DLD1 (cell line): ENCODE results near the gene ZNF497.
"Not testable (repeated sequence)": the region's sequence is repeated elsewhere in the genome, so short reads cannot be mapped to it uniquely, and the experiment has no call there.

ENCODE experiments used
- in situ Hi-C: cut with HindIII; loops from 2 replicates; pipeline ENCODE4 v1.10.0; 2017; ENCODE audit warnings: low sequenced_read_pairs

Gene ZNF497

DNA sequence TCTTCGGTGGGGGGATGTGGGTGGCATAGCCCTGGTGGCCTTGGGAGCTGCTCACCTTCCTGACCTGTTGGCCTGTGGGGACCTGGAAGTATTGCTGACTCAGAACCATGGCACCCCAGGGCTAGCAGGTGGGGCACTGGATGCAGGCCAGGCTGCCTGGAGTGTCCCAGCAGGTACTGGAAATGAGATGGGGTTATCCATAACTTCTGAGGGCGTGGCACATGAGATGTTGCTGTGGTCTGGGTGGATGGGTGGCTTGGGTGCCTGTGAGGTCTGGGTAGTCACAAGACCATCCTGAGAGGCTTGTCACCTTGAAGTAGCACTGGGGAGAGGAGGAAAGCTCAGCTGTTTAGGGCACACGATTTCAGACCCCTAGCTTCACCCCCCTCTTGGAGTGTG is 32.3 kb upstream of the ZNF497 start:
- in situ Hi-C loops = no loop called here

DNA sequence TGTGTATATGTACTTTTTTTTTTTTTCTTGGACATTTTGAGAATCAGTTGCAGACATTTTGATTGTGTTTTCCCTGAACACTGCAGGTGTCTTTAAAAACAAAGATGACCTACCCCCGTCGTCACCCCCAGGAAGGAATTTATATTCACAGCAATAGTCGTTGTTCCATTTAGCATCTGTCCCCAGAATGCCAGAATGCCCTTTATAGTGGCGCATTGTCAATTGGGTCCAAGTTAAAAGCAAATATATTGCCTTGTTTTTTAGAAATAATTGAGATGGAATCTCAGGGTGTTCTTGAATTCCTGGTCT is 31.1 kb upstream of the ZNF497 start:
- in situ Hi-C loops = no loop called here

DNA sequence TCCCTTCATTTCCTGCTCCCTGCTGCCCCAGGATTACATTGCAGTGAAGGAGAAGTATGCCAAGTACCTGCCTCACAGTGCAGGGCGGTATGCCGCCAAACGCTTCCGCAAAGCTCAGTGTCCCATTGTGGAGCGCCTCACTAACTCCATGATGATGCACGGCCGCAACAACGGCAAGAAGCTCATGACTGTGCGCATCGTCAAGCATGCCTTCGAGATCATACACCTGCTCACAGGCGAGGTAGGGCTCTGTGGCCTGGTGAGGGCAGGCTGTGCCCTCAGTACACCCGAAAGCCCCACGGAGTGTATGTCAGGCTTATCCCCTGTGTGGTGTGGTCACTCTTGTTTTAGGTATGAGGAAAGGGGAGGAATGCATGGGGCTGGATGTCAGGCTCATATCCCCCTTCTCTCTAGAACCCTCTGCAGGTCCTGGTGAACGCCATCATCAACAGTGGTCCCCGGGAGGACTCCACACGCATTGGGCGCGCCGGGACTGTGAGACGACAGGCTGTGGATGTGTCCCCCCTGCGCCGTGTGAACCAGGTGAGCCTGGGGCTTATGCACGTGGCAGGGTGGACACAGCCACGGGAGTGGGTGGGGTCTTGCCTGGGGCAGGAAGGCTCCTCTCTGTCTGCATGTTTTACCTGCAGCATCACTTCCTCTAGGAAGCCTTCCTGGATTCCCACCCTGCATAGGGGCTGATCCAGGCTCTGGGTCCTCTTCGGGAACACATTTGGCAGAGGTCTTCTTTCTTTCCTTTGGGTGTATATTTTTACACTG is 30.6 kb upstream of the ZNF497 start:
- in situ Hi-C loops = no loop called here

DNA sequence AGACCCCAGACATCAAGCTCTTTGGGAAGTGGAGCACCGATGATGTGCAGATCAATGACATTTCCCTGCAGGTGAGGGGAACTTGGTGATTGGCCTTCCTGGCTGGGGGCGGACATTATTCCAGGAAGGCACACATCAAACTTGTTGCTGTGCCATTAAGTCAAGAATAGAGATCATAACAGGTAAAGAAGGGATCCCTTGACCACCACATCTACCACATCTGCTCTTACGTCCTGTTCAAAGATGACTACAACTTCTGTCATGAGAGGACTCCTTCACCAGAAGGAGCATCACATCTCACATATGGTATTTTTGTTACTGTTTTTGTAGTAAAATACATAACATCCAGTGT is 25.6 kb upstream of the ZNF497 start:
- in situ Hi-C loops = no loop called here

DNA sequence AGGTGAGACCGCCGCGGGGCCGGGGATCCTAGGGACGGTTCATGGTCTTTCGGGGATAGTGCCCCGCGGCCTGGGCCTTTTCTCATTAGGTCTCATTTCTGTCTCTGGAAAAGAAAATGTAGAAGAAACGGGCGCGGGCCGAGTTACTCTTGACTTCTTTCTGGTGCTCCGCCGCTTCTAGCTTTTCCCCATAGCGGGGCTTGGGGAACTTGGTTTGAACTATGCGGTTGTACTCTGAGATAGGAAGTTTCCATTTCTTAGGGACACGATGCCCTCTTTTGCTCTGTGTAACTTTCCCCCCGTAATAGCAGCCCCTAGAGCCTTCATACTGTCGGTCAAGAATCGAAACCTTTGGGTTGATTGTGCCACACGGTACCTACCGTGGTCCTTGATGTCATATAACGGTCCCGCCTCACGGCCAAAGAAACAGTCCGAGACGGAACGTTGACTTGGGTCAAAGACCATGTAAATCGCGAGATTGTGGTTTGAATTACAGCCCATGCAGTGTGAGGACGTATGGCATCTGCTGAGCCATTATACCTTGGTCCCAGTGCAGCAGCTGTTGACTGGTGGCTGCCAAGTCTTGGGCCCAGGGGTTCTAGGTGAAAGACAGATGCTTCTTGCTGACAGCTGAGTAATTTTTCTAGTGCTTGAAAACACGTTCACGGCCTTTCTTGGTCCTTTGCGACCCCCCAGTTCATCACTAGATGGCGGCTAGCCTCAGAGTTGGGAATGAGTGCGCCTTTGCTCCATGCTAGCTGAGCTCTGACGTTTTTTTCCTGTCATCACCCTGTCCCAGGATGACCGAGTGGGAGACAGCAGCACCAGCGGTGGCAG is 25.0 kb upstream of the ZNF497 start:
- in situ Hi-C loops = no loop called here

DNA sequence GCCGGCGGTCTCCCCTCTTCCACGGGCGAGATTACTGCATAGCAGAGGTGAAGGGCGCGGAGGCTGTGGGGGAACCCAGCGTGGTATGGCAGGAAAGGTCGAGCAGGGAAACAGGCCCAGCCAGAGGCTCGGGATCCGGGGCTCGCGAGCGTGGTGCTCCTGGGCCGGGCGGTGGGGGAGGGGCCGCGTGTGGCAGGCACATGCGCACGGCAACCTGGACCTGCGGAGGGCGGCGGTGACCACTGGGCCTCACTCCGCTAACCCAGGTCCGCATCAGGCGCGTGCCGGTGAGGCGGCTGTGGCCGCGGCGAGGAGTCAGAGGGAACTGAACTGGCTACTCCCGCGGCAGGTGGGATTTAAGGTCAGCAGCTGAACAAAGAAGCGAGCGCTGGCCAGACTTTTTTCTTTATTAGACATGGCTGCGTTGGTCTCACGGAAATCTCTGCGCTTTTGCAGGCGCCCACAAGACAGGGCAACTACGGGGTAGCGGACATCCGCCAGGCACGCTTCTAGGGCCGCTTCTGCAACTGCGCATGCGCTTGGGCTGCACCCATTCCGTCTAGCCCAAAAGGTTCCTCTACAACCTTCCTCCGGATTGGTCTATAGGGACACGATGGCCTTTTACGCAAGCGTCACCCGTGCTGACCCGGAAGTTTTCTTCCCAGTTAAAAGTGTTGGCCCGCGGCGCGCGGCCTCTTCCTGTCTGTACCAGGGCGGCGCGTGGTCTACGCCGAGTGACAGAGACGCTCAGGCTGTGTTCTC is 24.2 kb upstream of the ZNF497 start, which contains the start of gene RPS5:
TSS of gene RPS5 (plus strand) at position 694 of the 762 bp plus-strand sequence. CDS start 869 bp downstream, outside the sequence.
- in situ Hi-C loops = no loop called here

DNA sequence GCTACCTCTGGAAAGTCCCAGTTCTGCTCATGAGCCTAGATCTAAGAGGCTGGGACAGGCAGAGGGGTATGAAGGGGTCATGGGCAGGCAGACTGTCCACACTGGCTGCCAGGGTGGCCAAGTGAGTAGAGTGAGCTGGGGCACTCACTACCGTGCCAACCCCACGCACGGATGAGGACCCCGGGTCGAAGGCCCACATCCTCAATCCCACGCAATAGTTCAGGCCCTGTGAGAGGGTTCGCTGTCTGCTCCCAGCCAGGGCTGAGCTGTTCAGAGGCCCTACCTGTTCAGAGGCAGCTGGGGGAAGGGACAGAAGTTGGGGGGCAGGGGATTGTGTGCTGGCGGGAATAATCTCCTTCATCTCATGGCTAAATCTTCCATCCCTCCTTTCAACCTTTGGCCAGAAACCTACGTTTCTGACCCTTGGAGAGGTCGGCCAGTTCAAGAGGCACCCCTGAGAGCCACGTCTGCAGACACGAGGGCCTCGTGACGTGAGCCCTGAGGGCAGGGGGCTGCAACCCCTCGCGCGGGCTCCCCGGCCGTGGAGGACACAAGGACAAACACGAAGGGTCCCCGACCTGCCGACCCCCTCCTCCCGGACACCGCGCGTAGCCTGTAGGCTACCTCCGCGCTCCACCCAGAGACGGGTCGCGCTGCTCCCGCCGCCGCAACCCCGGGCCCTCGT is 23.5 kb upstream of the ZNF497 start:
- in situ Hi-C loops = no loop called here

GRCh38 chr19:58385313-58385890 is 22.9 kb upstream of the ZNF497 start:
- in situ Hi-C loops = no loop called here

GRCh38 chr19:58382997-58383603 is 20.5 kb upstream of the ZNF497 start:
- in situ Hi-C loops = no loop called here

- in situ Hi-C loops = no loop called here
Observed at GRCh38 chr19:58381460-58382212, 19.1 kb upstream of the ZNF497 start.

GRCh38 chr19:58380662-58381459 is 18.3 kb upstream of the ZNF497 start, which contains the start of gene ZNF837:
Gene ZNF837 (minus strand): TSS chr19:58381030. CDS start chr19:58369332, 11,698 bp downstream.
- in situ Hi-C loops = no loop called here

DNA sequence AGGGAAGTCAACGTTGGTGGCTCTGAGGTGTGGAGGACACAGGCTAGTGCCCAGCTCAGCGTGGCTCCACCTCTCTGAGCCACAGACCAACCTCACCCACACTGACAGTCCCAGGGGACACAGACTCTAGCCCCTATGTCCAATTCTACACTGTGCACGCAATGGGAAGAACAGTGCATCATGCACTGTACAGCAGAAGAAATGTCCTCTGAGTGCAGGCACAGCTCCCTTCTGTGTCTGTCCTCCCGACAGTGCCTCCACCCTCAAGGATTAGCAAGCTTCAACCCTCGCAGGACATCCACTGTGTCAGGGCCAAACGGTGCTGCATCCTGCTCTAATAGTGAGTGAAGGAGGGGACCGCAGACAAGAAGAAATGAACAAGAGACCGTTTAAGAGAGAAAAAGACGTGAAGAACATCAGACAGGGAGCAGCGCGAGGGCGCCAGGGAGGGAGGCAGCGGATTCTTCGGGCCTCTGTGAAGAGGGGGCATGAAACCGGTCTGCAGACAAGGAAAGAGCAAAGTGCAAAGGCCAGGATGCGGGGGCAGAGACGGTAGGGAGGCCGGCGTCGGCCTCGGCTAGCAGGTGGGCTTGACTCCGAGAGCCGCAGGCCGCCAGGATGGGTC is 17.6 kb upstream of the ZNF497 start:
- in situ Hi-C loops = no loop called here

DNA sequence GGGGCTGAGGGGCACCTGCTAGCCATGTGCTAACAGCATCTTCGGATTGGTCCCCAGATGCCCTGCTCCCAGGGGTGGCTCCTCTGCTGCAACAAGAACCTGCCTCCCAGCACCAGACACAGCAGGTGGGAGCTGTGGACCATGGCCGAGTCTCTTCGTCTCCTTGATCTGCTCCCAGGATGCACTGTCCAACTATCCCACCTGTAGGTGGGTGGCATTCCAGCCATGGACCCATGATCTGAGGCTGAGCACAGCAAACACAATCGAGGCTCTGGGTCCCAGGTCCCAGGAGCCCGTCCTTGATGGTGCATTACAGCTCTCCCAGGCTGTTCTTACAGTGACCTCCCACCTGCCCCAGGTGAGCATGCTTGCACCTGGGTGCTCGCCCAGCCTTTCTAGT is 16.7 kb upstream of the ZNF497 start:
- in situ Hi-C loops = no loop called here

- in situ Hi-C loops = not testable (repeated sequence)
Observed at GRCh38 chr19:58376724-58377123, 14.2 kb upstream of the ZNF497 start.

DNA sequence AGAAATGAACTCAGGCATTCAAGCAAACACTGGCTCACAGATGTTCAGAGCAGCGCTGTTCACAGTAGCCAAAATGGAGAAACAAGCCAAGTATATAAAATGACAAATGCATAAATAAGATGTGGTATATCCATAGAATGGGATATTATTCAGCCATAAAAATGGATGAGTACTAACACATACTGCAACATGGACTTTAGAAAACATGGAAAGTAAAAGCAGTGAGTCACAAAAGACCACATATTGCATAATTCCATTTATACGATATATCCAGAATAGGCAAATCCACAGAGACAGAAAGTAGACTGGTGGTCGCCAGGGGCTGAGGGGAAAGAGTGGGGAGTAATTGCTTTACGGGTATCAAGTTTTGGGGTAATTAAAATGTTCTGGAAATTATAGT is 11.6 kb upstream of the ZNF497 start:
- in situ Hi-C loops = no loop called here

DNA sequence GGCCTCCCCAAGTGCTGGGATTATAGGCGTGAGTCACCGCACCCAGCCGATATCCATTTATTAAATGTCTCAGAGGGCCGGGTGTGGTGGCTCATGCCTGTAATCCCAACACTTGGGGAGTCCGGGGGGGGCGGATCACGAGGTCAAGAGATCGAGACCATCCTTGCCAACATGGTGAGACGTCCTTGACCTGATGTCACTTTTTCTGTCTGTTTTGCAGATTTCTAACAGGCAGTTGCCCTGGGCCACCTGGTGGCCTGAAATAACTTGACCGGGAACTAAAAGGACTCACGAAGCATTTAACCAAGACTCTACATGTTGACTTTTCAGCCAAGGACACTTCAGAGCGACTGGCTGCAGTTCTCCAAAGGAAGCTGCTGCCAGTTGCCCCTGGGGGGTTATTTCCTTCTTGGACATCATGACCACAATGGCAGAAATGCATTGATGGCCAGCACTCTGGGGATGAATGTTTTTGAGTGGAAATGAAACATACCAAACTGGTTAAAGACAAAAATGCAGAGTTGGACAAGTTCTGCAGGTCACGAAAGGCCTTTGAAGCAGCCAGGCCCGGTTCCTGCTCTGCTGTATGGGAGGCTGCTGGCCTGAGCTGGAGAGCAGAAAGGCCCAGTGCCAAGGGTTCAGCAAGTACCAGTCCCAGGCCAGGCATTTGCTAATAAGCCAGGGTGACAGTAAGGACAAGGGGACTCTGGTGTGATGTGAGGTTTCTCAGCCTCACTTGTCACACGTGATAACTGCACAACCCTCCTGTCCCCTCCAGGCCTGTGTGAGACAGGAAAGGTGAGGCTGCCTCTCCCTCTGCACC is 10.0 kb upstream of the ZNF497 start:
- in situ Hi-C loops = no loop called here
